Neural cell (in vitro differentiated cells): ENCODE results near the gene TTYH3. TPM values are rescaled to one million over a fixed set of nuclear protein-coding genes. Genes with fewer than 3 reads are reported as not detected.

Source experiments
- H2AFZ ChIP-seq: fragments of 200-600, 300-800 bp; sonication (generic), shearing (Covaris generic); 2 replicates; pipeline ENCODE4 v1.6.0; 2014; ENCODE audit warnings: low read depth, mild to moderate bottlenecking, antibody characterized with exemption, low read length, moderate library complexity
- H3F3A ChIP-seq: fragments of 200-600 bp; shearing (Covaris generic); 2 replicates; pipeline ENCODE4 v1.6.1; 2016; ENCODE audit warnings: mild to moderate bottlenecking, moderate library complexity, mixed read lengths, antibody characterized with exemption, low read length; ENCODE audit not compliant: insufficient read depth, poor library complexity, severe bottlenecking
- H3K27ac ChIP-seq: fragments of 200-600, 300-800 bp; sonication (generic), shearing (Covaris generic); 2 replicates; pipeline ENCODE4 v1.5.1; 2014; ENCODE audit warnings: mild to moderate bottlenecking, low read length, moderate library complexity
- H3K27me3 ChIP-seq: fragments of 300-800, 200-600 bp; sonication (generic), shearing (Covaris generic); 2 replicates; pipeline ENCODE4 v1.6.0; 2014; ENCODE audit warnings: mild to moderate bottlenecking, low read depth, low read length, moderate library complexity; ENCODE audit not compliant: insufficient read depth
- H3K36me3 ChIP-seq: fragments of 300-800, 200-600 bp; sonication (generic), shearing (Covaris generic); 2 replicates; pipeline ENCODE4 v1.5.1; 2014; ENCODE audit warnings: mild to moderate bottlenecking, antibody characterized with exemption, low read length, moderate library complexity; ENCODE audit not compliant: insufficient read depth
- H3K4me2 ChIP-seq: fragments of 300-800, 200-600 bp; sonication (generic), shearing (Covaris generic); 2 replicates; pipeline ENCODE4 v1.6.0; 2014; ENCODE audit warnings: mild to moderate bottlenecking, low read length
- H3K4me3 ChIP-seq: fragments of 300-800, 200-600 bp; sonication (generic), shearing (Covaris generic); 2 replicates; pipeline ENCODE4 v1.5.1; 2014; ENCODE audit warnings: mild to moderate bottlenecking, low read length, moderate library complexity
- H3K79me2 ChIP-seq: fragments of 200-600 bp; shearing (Covaris generic); replicated peaks from 2 replicates; pipeline ENCODE4 v1.6.0; 2014; ENCODE audit warnings: mild to moderate bottlenecking, low read length, moderate library complexity; ENCODE audit not compliant: insufficient read depth
- H3K9ac ChIP-seq: fragments of 300-800, 200-600 bp; sonication (generic), shearing (Covaris generic); 2 replicates; pipeline ENCODE4 v1.6.1; 2016; ENCODE audit warnings: mild to moderate bottlenecking, low read length, mixed read lengths
- H3K9me2 ChIP-seq: fragments of 200-600 bp; shearing (Covaris generic); 2 replicates; pipeline ENCODE4 v1.6.1; 2016; ENCODE audit warnings: mild to moderate bottlenecking, low read length, mixed read lengths; ENCODE audit not compliant: insufficient read depth
- H3K9me3 ChIP-seq: fragments of 200-600, 300-800 bp; sonication (generic), shearing (Covaris generic); 2 replicates; pipeline ENCODE4 v1.6.1; 2016; ENCODE audit warnings: mild to moderate bottlenecking, mixed run types, low read length, moderate library complexity, mixed read lengths
- H4K20me1 ChIP-seq: fragments of 200-600 bp; shearing (Covaris generic); 2 replicates; pipeline ENCODE4 v1.6.1; 2016; ENCODE audit warnings: mild to moderate bottlenecking, mixed run types; ENCODE audit not compliant: insufficient read depth
- CTCF ChIP-seq: fragments of 450-650 bp; IDR thresholded peaks from 2 replicates; pipeline ENCODE4 v1.5.1; 2014; ENCODE audit warnings: antibody characterized with exemption, mild to moderate bottlenecking, moderate library complexity; ENCODE audit not compliant: poor library complexity, severe bottlenecking
- EP300 ChIP-seq: fragments of 450-650 bp; conservative IDR thresholded peaks from 2 replicates; pipeline ENCODE4 v1.6.1; 2014; ENCODE audit warnings: antibody characterized with exemption, mild to moderate bottlenecking, moderate library complexity; ENCODE audit not compliant: poor library complexity, severe bottlenecking
- EZH2 ChIP-seq: fragments of 200-600, 300-800 bp; shearing (Covaris generic), sonication (generic); IDR thresholded peaks from 2 replicates; pipeline ENCODE4 v1.6.1; 2014; ENCODE audit warnings: antibody characterized with exemption, low read length, borderline replicate concordance, mild to moderate bottlenecking; ENCODE audit not compliant: insufficient read depth, poor library complexity, severe bottlenecking
- MXI1 ChIP-seq: fragments of 450-650 bp; conservative IDR thresholded peaks from 2 replicates; pipeline ENCODE4 v1.6.1; 2014; ENCODE audit warnings: antibody characterized with exemption, mild to moderate bottlenecking; ENCODE audit not compliant: poor library complexity, severe bottlenecking
- POLR2AphosphoS5 ChIP-seq: IDR thresholded peaks from 2 replicates; pipeline ENCODE4 v1.6.1; 2012
- RAD21 ChIP-seq: fragments of 450-650 bp; conservative IDR thresholded peaks from 2 replicates; pipeline ENCODE4 v1.6.1; 2014; ENCODE audit warnings: antibody characterized with exemption, mild to moderate bottlenecking, moderate library complexity
- REST ChIP-seq: IDR thresholded peaks from 2 replicates; pipeline ENCODE4 v1.6.1; 2012; ENCODE audit warnings: borderline replicate concordance
- SMC3 ChIP-seq: fragments of 450-650 bp; conservative IDR thresholded peaks from 2 replicates; pipeline ENCODE4 v1.6.1; 2014; ENCODE audit warnings: antibody characterized with exemption, mild to moderate bottlenecking, moderate library complexity; ENCODE audit not compliant: poor library complexity
- TAF1 ChIP-seq: IDR thresholded peaks from 2 replicates; pipeline ENCODE4 v1.6.1; 2012; ENCODE audit warnings: low read depth
- polyA plus RNA-seq: library from polyadenylated mRNA; depleted of rRNA; stranded (reverse); fragments of >200 nt; gene quantifications from 2 replicates; pipeline ENCODE4 v1.2.3, GENCODE V29; 2014

TTYH3 gene
- polyA plus RNA-seq, 1 donor from 2014 or later = 17.0 TPM

DNA sequence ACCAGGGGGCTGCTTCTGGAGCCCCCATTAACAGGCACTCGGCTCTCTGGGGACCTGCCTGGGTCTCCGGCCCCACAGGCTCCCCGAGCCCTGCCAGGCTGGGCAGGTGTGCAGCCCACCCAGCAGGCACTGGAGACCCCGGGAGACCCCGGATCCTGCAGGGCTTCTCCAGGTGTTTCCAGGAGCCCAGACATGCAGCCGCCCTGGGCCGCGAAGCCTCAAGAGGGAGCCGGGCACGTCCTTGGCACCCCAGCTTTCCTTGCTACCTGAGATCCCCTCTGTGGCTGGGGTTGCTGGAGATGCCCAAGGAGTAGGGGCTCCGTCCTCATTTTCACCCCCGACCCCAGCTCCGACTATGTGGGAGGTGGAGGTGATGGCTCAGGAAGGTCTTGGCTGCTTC is 48.5 kb downstream of the TTYH3 start:
- no peaks in the 10 kb centered on the region for H3K27me3 ChIP-seq
- H3K9ac ChIP-seq = no peak overlapping the region
- H3K79me2 ChIP-seq = no peaks in the 10 kb centered on the region
- H3F3A ChIP-seq = no peaks in the 10 kb centered on the region
- no peak overlapping the region for H3K4me2 ChIP-seq
- H3K27ac ChIP-seq = no peak overlapping the region
- H3K36me3 ChIP-seq = no peaks in the 10 kb centered on the region
- H3K4me3 ChIP-seq = no peak overlapping the region
- no peaks in the 10 kb centered on the region for H3K9me3 ChIP-seq
- TF ChIP-seq MXI1 (no peak), TAF1 (no peak), SMC3 (no peak), REST (no peak), CTCF (no peak), EZH2 (no peak), POLR2AphosphoS5 (no peak), EP300 (no peak), RAD21 (no peak)
- no peaks in the 10 kb centered on the region for H3K9me2 ChIP-seq
- no peak overlapping the region for H2AFZ ChIP-seq
- H4K20me1 ChIP-seq = no peaks in the 10 kb centered on the region

- H3K9me2 ChIP-seq = no peaks in the 10 kb centered on the region
- no peak overlapping the region for H2AFZ ChIP-seq
- H3K9ac ChIP-seq = no peak overlapping the region
- H3K36me3 ChIP-seq = no peaks in the 10 kb centered on the region
- no peaks in the 10 kb centered on the region for H3K9me3 ChIP-seq
- H3K27ac ChIP-seq = no peak overlapping the region
- H3F3A ChIP-seq = no peaks in the 10 kb centered on the region
- H3K79me2 ChIP-seq = no peaks in the 10 kb centered on the region
- H3K27me3 ChIP-seq = no peaks in the 10 kb centered on the region
- no peak for TF ChIP-seq TAF1
- TF ChIP-seq POLR2AphosphoS5 = no peak
- TF ChIP-seq EZH2 = no peak
- no peak for TF ChIP-seq MXI1
- TF ChIP-seq RAD21 = peak; percentile 23
- no peak for TF ChIP-seq EP300
- TF ChIP-seq SMC3 = peak; percentile 22
- no peak for TF ChIP-seq REST
- peak; percentile 41 for TF ChIP-seq CTCF
- no peak overlapping the region for H3K4me3 ChIP-seq
- no peaks in the 10 kb centered on the region for H4K20me1 ChIP-seq
- H3K4me2 ChIP-seq = no peak overlapping the region
Measured at GRCh38 chr7:2680792-2681490, 49.2 kb downstream of the TTYH3 start.
